ENCODE measurements around the gene POU2AF1. TPM values are rescaled to one million over a fixed set of nuclear protein-coding genes. Genes with fewer than 3 reads are reported as not detected.
A peak's percentile ranks its signal among the peaks of the same experiment; 100 is the strongest.

POU2AF1 gene
- total and polyA plus RNA-seq, 2 of the 13 experiments (the other 11 are each of a cell fraction or from before 2014, with no cell fraction given): 1.9 to 3.6 TPM

DNA sequence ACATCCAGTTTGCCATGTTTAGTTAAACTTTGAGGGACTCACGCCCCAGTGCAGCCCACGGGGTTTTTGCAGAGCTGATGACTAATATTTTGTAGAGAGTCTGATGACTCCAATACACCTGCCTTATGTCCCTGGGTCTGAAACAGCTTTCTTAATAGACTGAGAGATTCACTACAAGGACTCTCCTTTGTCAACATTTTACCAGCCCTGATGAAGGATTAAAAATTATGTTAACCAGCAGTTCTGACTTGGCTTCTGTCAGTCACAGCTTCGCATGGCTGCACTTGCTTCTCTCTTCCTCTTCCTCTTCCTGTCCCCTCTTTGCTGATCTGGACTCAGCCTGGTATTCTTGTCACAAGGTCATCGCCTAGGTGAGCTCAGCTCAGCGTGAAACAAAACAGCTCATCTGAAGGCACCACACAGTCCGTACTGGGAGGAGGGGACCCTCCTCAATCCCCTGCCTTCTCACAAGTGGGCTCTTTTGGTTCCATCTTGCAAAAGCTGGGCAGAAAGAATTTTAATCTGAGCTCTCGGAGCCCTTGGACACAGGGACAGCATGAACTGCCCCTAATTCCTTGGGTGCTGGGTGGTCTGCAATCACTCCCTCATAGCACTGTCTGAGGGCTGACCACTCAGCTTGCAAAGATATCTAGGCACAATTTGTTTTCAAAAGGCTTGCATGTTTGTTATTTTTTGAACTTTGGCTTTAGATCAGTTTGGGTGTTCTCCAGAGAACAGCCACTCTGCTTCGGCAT is 38.1 kb upstream of the POU2AF1 start (continued):
- no peak for TF ChIP-seq HNF1B (CRISPR knock-in tag; IDR thresholded peaks at IDR 0.05)
- TF ChIP-seq HNF4A (CRISPR knock-in tag; IDR thresholded peaks at IDR 0.05): peak; percentile 4; the same call in 1 of the 2 replicates
- no peak for TF ChIP-seq HOXA9 (CRISPR knock-in tag; IDR thresholded peaks at IDR 0.05; ENCODE audit: borderline replicate concordance)
- no peak for TF ChIP-seq ZGPAT (CRISPR knock-in tag; IDR thresholded peaks at IDR 0.05)
- no peak for TF ChIP-seq ZNF234 (CRISPR knock-in tag; conservative IDR thresholded peaks at IDR 0.05)
- TF ChIP-seq SNAPC5 (CRISPR knock-in tag; IDR thresholded peaks at IDR 0.05; ENCODE audit: borderline replicate concordance): no peak
- TF ChIP-seq, protein P1, sequence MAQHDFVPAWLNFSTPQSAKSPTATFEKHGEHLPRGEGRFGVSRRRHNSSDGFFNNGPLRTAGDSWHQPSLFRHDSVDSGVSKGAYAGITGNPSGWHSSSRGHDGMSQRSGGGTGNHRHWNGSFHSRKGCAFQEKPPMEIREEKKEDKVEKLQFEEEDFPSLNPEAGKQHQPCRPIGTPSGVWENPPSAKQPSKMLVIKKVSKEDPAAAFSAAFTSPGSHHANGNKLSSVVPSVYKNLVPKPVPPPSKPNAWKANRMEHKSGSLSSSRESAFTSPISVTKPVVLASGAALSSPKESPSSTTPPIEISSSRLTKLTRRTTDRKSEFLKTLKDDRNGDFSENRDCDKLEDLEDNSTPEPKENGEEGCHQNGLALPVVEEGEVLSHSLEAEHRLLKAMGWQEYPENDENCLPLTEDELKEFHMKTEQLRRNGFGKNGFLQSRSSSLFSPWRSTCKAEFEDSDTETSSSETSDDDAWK (CRISPR knock-in tag; IDR thresholded peaks at IDR 0.05): no peak
- TF ChIP-seq ZNF331 (CRISPR knock-in tag; IDR thresholded peaks at IDR 0.05): no peak
- TF ChIP-seq, protein P2, sequence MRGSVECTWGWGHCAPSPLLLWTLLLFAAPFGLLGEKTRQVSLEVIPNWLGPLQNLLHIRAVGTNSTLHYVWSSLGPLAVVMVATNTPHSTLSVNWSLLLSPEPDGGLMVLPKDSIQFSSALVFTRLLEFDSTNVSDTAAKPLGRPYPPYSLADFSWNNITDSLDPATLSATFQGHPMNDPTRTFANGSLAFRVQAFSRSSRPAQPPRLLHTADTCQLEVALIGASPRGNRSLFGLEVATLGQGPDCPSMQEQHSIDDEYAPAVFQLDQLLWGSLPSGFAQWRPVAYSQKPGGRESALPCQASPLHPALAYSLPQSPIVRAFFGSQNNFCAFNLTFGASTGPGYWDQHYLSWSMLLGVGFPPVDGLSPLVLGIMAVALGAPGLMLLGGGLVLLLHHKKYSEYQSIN (CRISPR knock-in tag; IDR thresholded peaks at IDR 0.05; ENCODE audit: borderline replicate concordance): no peak
- peak; percentile 83; the same call in 1 of the 2 replicates for TF ChIP-seq ELF3 (CRISPR knock-in tag; IDR thresholded peaks at IDR 0.05)
- TF ChIP-seq ZNF766 (CRISPR knock-in tag; IDR thresholded peaks at IDR 0.05; ENCODE audit: borderline replicate concordance): no peak
- TF ChIP-seq BRD4 (CRISPR knock-in tag; IDR thresholded peaks at IDR 0.05): no peak
- TF ChIP-seq THAP9 (CRISPR knock-in tag; IDR thresholded peaks at IDR 0.05; ENCODE audit: borderline replicate concordance): no peak
- no peak for TF ChIP-seq TBP (CRISPR knock-in tag; IDR thresholded peaks at IDR 0.05)
- no peak for TF ChIP-seq RARA (CRISPR knock-in tag; IDR thresholded peaks at IDR 0.05)
- no peak for TF ChIP-seq ZNF709 (CRISPR knock-in tag; IDR thresholded peaks at IDR 0.05)
- TF ChIP-seq TBX3 (IDR thresholded peaks at IDR 0.05; ENCODE audit: borderline replicate concordance): no peak
- TF ChIP-seq TSC22D2 (CRISPR knock-in tag; IDR thresholded peaks at IDR 0.05; ENCODE audit: borderline replicate concordance): no peak
- TF ChIP-seq KLF9 (CRISPR knock-in tag; IDR thresholded peaks at IDR 0.05; ENCODE audit: low read depth): no peak
- TF ChIP-seq HOXA3 (CRISPR knock-in tag; IDR thresholded peaks at IDR 0.05): peak; percentile 39; the same call in 1 of the 2 replicates
- no peak for TF ChIP-seq ZC3H13 (CRISPR knock-in tag; IDR thresholded peaks at IDR 0.05)
- TF ChIP-seq IRF2 (CRISPR knock-in tag; IDR thresholded peaks at IDR 0.05): 0 out of 2 replicates have a peak, but pooled peaks have one; percentile 18
